Sigmoid colon (tissue), 4 donors: ENCODE results near the gene TPCN1.

Experiments
- CTCF ChIP-seq, 4 experiments: fragments of 450-650 bp in 3 of 4; fragments of 200-600 bp in 1 of 4; IDR thresholded peaks; one replicate each; pipeline ENCODE4 v1.5.1; 2016 to 2019; ENCODE audit warnings: antibody characterized with exemption in 4 of 4, mild to moderate bottlenecking in 3 of 4, moderate library complexity in 2 of 4
- EP300 ChIP-seq, 4 donors: sonication (generic); formaldehyde crosslinking; IDR thresholded peaks; one replicate each; pipeline ENCODE4 v1.6.1; 2017; ENCODE audit warnings: antibody characterized with exemption in 4 of 4
- POLR2A ChIP-seq, 2 donors: fragments of 450-650 bp; IDR thresholded peaks; one replicate each; pipeline ENCODE4 v1.6.1; 2016; ENCODE audit warnings: antibody characterized with exemption in 2 of 2, mild to moderate bottlenecking in 2 of 2, moderate library complexity in 2 of 2
- POLR2AphosphoS5 ChIP-seq, 4 donors: sonication (generic); formaldehyde crosslinking; IDR thresholded peaks; one replicate each; pipeline ENCODE4 v1.6.1; 2017; ENCODE audit warnings: antibody characterized with exemption in 4 of 4

DNA sequence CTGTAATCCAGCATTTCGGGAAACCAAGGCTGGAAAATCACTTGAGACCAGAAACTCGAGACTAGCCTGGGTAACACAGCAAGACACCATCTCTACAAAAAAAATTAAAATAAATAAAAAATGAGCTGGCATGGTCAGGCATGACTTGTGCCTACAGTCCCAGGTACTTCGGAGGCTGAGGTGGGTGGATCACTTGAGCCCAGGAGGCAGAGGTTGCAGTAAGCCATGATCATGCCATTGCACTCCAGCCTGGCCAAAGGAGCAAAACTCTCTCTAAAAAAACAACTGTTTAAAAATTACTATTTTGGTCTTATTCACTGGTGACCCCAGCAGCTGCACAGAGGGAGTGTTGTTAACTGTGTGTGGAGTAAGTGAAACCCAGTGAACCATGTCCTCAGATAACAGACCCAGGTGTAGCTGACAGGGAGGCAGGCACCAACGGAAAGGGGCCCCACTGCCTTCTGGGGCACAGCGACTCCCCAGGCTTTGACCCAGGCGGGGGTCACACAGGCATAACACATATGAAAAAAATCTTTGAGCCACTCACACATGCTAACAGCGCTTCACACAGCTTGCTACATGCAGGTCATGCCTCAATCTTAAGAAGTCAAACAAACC lies 48.1 kb upstream of the TPCN1 start:
- no peak for TF ChIP-seq CTCF (IDR thresholded peaks at IDR 0.05)
- no peak for TF ChIP-seq POLR2A (IDR thresholded peaks at IDR 0.05)
- TF ChIP-seq EP300 (IDR thresholded peaks at IDR 0.05) = no peak
- TF ChIP-seq POLR2AphosphoS5 (IDR thresholded peaks at IDR 0.05) = no peak
